ENCODE results near the gene INSYN1. TPM values are rescaled to one million over a fixed set of nuclear protein-coding genes. Genes with fewer than 3 reads are reported as not detected.
"Not testable (repeated sequence)": the region's sequence is repeated elsewhere in the genome, so short reads cannot be mapped to it uniquely, and the experiment has no call there.

The INSYN1 gene
- total RNA-seq, 1 donor: 4.7 TPM

- Histone ChIP-seq H3K4me1 (ENCODE audit: insufficient read depth, low read length) (no peaks in the 10 kb centered on the region), H2AFZ (ENCODE audit: low read length) (no peak overlapping the region), H3K27ac (ENCODE audit: low read depth, low read length) (no peak overlapping the region), H3K79me2 (ENCODE audit: insufficient read depth, low read length) (no peaks in the 10 kb centered on the region), H3K4me2 (ENCODE audit: insufficient read depth, low read length) (no peak overlapping the region), H4K20me1 (ENCODE audit: insufficient read depth, low read length) (peaks cover 2% of the 10 kb centered on the region), H3K4me3 (ENCODE audit: insufficient read depth, low read length) (no peak overlapping the region), H3K27me3 (ENCODE audit: insufficient read depth, low read length) (peaks cover 10% of the 10 kb centered on the region), H3K9me3 (ENCODE audit: low read depth, low read length) (no peaks in the 10 kb centered on the region), H3K36me3 (ENCODE audit: insufficient read depth, low read length) (no peaks in the 10 kb centered on the region)
- TF ChIP-seq CTCF (IDR thresholded peaks at IDR 0.05; ENCODE audit: extremely low read depth, low read depth, low read length): no peak
- DNase-seq (ENCODE audit: insufficient read length, low spot score, missing footprints): no peak
Observed at GRCh38 chr15:73732930-73733329, 20.2 kb downstream of the INSYN1 start.

GRCh38 chr15:73732051-73732450 lies 21.1 kb downstream of the INSYN1 start:
- not testable (repeated sequence) for H3K79me2 ChIP-seq (ENCODE audit: insufficient read depth, low read length); H3K4me3 ChIP-seq (ENCODE audit: insufficient read depth, low read length); H3K27ac ChIP-seq (ENCODE audit: low read depth, low read length); H3K4me1 ChIP-seq (ENCODE audit: insufficient read depth, low read length); H3K9me3 ChIP-seq (ENCODE audit: low read depth, low read length); H3K4me2 ChIP-seq (ENCODE audit: insufficient read depth, low read length); H3K36me3 ChIP-seq (ENCODE audit: insufficient read depth, low read length); H4K20me1 ChIP-seq (ENCODE audit: insufficient read depth, low read length); H2AFZ ChIP-seq (ENCODE audit: low read length); DNase-seq (ENCODE audit: insufficient read length, low spot score, missing footprints)
- H3K27me3 ChIP-seq (ENCODE audit: insufficient read depth, low read length): peaks cover 10% of the 10 kb centered on the region

GRCh38 chr15:73727330-73727976 lies 25.7 kb downstream of the INSYN1 start:
- Histone ChIP-seq H3K79me2 (ENCODE audit: insufficient read depth, low read length) (no peaks in the 10 kb centered on the region), H3K9me3 (ENCODE audit: low read depth, low read length) (no peaks in the 10 kb centered on the region), H2AFZ (ENCODE audit: low read length) (no peak overlapping the region), H3K36me3 (ENCODE audit: insufficient read depth, low read length) (no peaks in the 10 kb centered on the region), H3K4me1 (ENCODE audit: insufficient read depth, low read length) (peaks cover 6% of the 10 kb centered on the region), H3K4me3 (ENCODE audit: insufficient read depth, low read length) (no peak overlapping the region), H3K27ac (ENCODE audit: low read depth, low read length) (no peak overlapping the region), H3K4me2 (ENCODE audit: insufficient read depth, low read length) (no peak overlapping the region), H3K27me3 (ENCODE audit: insufficient read depth, low read length) (no peaks in the 10 kb centered on the region), H4K20me1 (ENCODE audit: insufficient read depth, low read length) (no peaks in the 10 kb centered on the region)
- DNase-seq (ENCODE audit: insufficient read length, low spot score, missing footprints): peak; percentile 97
- TF ChIP-seq CTCF (IDR thresholded peaks at IDR 0.05; ENCODE audit: extremely low read depth, low read depth, low read length): no peak

GRCh38 chr15:73724212-73724611 lies 28.9 kb downstream of the INSYN1 start:
- no peaks in the 10 kb centered on the region for H3K79me2 ChIP-seq (ENCODE audit: insufficient read depth, low read length)
- no peak for DNase-seq (ENCODE audit: insufficient read length, low spot score, missing footprints)
- H3K4me2 ChIP-seq (ENCODE audit: insufficient read depth, low read length): no peak overlapping the region
- no peak for TF ChIP-seq CTCF (IDR thresholded peaks at IDR 0.05; ENCODE audit: extremely low read depth, low read depth, low read length)
- no peaks in the 10 kb centered on the region for H4K20me1 ChIP-seq (ENCODE audit: insufficient read depth, low read length)
- peaks cover 6% of the 10 kb centered on the region for H3K4me1 ChIP-seq (ENCODE audit: insufficient read depth, low read length)
- no peak overlapping the region for H3K4me3 ChIP-seq (ENCODE audit: insufficient read depth, low read length)
- peaks cover 9% of the 10 kb centered on the region for H3K27me3 ChIP-seq (ENCODE audit: insufficient read depth, low read length)
- no peak overlapping the region for H2AFZ ChIP-seq (ENCODE audit: low read length)
- no peaks in the 10 kb centered on the region for H3K9me3 ChIP-seq (ENCODE audit: low read depth, low read length)
- H3K27ac ChIP-seq (ENCODE audit: low read depth, low read length): no peak overlapping the region
- no peaks in the 10 kb centered on the region for H3K36me3 ChIP-seq (ENCODE audit: insufficient read depth, low read length)
